HG02798 (cell line): Measurements from ENCODE around the gene PCDHB7.
"Not testable (repeated sequence)": the region's sequence is repeated elsewhere in the genome, so short reads cannot be mapped to it uniquely, and the experiment has no call there.

Experiments
- ATAC-seq: cut with Tn5 transposase; IDR thresholded peaks from one replicate; pipeline ENCODE4 v1.9.1; 2021; ENCODE audit warnings: mild to moderate bottlenecking; ENCODE audit not compliant: unreplicated experiment, poor library complexity

Gene PCDHB7

DNA sequence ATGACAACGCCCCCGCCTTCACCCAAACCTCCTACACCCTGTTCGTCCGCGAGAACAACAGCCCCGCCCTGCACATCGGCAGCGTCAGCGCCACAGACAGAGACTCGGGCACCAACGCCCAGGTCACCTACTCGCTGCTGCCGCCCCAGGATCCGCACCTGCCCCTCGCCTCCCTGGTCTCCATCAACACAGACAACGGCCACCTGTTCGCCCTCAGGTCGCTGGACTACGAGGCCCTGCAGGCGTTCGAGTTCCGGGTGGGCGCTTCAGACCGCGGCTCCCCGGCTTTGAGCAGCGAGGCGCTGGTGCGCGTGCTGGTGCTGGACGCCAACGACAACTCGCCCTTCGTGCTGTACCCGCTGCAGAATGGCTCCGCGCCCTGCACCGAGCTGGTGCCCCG, 6.9 kb downstream of the PCDHB7 start:
- not testable (repeated sequence) for ATAC-seq

- not testable (repeated sequence) for ATAC-seq
These were observed 7.4 kb downstream of the PCDHB7 start for GRCh38 chr5:141179876-141180275.

DNA sequence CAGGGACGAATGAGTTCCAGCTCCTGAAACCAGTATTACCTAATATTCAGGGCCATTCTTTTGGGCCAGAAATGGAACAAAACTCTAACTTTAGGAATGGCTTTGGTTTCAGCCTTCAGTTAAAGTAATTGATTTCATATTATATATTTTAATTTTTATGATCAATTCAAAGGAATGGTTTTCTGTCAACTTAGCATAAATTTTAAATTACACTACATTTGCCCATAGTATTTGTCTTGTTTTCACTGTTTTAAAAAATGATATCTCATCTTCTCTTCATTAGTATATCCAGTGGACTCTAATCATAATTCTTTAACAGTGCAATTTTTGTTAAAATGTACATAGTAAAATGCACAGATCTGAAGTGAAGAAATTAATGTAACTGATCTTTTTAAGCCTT, 7.9 kb downstream of the PCDHB7 start:
- ATAC-seq: no peak

GRCh38 chr5:141182248-141182647, 9.8 kb downstream of the PCDHB7 start, which contains the start of gene PCDHB16:
Gene PCDHB16, plus strand, starts transcription at chr5:141182387. Its CDS starts 173 bp downstream, at chr5:141182560.
- ATAC-seq: no peak

GRCh38 chr5:141184117-141184855, 11.8 kb downstream of the PCDHB7 start:
- ATAC-seq: not testable (repeated sequence)

DNA sequence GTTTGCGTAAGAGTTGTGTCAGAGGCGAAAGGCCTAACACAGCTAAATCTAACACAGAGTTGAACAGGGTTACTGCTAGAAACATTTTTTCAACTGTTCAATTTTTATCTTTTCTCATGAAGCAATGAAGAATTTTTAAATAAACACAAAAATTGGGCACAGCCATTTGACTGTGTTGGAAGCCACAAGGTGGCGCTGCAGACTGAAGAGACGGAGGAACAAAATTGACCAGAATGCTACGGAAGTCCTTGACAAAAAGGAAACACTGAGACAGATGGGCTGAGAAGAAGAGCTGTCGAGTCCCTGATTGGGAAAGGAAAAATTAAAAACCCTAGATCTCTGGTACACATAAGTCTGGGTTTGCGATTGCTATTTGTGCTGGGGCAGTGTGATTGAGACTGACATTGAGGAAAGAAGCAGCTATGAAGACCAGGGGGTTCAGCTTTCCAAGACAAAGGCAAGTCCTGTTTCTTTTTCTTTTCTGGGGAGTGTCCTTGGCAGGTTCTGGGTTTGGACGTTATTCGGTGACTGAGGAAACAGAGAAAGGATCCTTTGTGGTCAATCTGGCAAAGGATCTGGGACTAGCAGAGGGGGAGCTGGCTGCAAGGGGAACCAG, 14.6 kb downstream of the PCDHB7 start, which contains the start of gene PCDHB9:
TSS of gene PCDHB9 (plus strand) at position 265 of the 616 bp plus-strand sequence. CDS start at position 423, 158 bp downstream.
- no peak for ATAC-seq

DNA sequence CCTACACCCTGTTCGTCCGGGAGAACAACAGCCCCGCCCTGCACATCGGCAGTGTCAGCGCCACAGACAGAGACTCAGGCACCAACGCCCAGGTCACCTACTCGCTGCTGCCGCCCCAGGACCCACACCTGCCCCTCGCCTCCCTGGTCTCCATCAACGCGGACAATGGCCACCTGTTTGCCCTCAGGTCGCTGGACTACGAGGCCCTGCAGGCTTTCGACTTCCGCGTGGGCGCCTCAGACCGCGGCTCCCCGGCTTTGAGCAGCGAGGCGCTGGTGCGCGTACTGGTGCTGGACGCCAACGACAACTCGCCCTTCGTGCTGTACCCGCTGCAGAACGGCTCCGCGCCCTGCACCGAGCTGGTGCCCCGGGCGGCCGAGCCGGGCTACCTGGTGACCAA, 16.2 kb downstream of the PCDHB7 start:
- ATAC-seq: not testable (repeated sequence)

DNA sequence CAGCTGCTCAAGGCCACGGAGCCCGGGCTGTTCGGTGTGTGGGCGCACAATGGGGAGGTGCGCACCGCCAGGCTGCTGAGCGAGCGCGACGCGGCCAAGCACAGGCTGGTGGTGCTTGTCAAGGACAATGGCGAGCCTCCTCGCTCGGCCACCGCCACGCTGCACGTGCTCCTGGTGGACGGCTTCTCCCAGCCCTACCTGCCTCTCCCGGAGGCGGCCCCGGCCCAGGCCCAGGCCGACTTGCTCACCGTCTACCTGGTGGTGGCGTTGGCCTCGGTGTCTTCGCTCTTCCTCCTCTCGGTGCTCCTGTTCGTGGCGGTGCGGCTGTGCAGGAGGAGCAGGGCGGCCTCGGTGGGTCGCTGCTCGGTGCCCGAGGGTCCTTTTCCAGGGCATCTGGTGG, 16.7 kb downstream of the PCDHB7 start:
- not testable (repeated sequence) for ATAC-seq

DNA sequence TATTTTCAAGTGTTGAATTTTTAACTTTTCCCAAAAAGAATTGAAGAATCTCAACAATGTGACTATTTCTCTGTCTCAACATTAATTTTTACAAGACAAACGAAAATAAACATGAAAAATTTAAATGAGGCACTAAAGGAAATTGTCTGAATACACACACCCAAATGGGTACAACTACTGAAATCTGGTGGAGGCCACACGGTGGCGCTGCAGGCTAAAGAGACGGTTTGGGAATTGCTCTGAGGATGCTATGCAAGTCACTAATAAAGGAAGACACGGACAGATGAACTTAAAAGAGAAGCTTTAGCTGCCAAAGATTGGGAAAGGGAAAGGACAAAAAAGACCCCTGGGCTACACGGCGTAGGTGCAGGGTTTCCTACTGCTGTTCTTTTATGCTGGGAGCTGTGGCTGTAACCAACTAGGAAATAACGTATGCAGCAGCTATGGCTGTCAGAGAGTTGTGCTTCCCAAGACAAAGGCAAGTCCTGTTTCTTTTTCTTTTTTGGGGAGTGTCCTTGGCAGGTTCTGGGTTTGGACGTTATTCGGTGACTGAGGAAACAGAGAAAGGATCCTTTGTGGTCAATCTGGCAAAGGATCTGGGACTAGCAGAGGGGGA, 19.8 kb downstream of the PCDHB7 start, which contains the start of gene PCDHB10:
TSS of gene PCDHB10 (plus strand) at position 244 of the 616 bp plus-strand sequence. CDS start at position 444, 200 bp downstream.
- no peak for ATAC-seq

GRCh38 chr5:141194332-141194731, 21.9 kb downstream of the PCDHB7 start:
- ATAC-seq: not testable (repeated sequence)

DNA sequence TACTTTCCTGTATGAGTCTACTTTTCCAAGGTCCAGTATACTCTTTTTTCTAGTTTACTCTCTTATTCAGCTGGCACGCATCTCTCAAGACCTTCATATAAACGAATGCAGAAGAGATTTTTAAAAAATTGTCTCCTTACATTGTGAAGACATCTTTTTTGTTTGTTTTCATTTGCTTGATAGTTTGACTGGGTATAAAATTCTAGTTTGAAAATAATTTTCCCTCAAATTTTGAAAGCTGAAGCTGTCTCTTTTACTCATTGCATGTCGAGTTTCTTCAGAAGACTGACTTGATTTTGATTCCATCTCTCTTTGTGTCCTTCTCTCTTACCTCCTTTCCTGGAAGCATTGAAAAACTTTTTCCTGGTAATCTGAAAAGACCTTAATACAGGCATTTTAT, 23.9 kb downstream of the PCDHB7 start:
- ATAC-seq: no peak

- no peak for ATAC-seq
These were observed 27.2 kb downstream of the PCDHB7 start, which contains the start of gene PCDHB11 for GRCh38 chr5:141199359-141200235. Gene PCDHB11, plus strand, starts transcription at chr5:141199627. Its CDS starts 148 bp downstream, at chr5:141199775.

DNA sequence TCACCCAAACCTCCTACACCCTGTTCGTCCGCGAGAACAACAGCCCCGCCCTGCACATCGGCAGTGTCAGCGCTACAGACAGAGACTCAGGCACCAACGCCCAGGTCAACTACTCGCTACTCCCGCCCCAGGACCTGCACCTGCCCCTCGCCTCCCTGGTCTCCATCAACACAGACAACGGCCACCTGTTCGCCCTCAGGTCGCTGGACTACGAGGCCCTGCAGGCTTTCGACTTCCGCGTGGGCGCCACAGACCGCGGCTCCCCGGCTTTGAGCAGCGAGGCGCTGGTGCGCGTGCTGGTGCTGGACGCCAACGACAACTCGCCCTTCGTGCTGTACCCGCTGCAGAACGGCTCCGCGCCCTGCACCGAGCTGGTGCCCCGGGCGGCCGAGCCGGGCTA, 28.7 kb downstream of the PCDHB7 start:
- ATAC-seq: not testable (repeated sequence)

- not testable (repeated sequence) for ATAC-seq
These were observed 29.2 kb downstream of the PCDHB7 start for GRCh38 chr5:141201646-141202045.

GRCh38 chr5:141208478-141208877, 36.0 kb downstream of the PCDHB7 start, which contains the start of gene PCDHB12:
Gene PCDHB12, plus strand, starts transcription at chr5:141208719. Its CDS starts 189 bp downstream, at chr5:141208908.
- no peak for ATAC-seq

DNA sequence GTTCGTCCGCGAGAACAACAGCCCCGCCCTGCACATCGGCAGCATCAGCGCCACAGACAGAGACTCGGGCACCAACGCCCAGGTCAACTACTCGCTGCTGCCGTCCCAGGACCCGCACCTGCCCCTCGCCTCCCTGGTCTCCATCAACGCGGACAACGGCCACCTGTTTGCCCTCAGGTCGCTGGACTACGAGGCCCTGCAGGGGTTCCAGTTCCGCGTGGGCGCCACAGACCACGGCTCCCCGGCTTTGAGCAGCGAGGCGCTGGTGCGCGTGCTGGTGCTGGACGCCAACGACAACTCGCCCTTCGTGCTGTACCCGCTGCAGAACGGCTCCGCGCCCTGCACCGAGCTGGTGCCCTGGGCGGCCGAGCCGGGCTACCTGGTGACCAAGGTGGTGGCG, 37.8 kb downstream of the PCDHB7 start:
- not testable (repeated sequence) for ATAC-seq

- ATAC-seq: not testable (repeated sequence)
These were observed 38.4 kb downstream of the PCDHB7 start for GRCh38 chr5:141210849-141211248.

DNA sequence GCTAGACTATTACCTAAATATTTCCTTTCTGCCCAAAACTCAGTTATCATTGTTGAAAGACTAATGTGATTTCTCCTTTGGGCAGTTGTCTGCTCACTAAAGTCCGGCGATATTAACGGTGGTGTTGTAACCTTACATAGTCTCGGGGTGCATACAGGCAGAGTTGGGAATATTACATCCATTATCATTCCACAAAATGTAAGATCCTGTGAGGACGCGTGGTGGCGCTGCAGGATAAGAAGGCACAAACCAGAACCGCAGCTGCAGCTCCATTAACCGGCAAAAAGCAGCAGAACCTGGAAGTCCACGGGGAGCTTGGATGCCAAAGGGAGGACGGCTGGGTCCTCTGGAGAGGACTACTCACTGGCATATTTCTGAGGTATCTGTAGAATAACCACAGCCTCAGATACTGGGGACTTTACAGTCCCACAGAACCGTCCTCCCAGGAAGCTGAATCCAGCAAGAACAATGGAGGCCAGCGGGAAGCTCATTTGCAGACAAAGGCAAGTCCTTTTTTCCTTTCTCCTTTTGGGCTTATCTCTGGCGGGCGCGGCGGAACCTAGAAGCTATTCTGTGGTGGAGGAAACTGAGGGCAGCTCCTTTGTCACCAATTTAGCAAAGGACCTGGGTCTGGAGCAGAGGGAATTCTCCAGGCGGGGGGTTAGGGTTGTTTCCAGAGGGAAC, 41.4 kb downstream of the PCDHB7 start, which contains the start of gene PCDHB13:
TSS of gene PCDHB13 (plus strand) at position 264 of the 684 bp plus-strand sequence. CDS start at position 469, 205 bp downstream.
- not testable (repeated sequence) for ATAC-seq

GRCh38 chr5:141214583-141214982, 42.1 kb downstream of the PCDHB7 start:
- ATAC-seq: not testable (repeated sequence)
